Activated CD4-positive, alpha-beta T cell treated with anti-CD3 and anti-CD28 coated beads for 48 hours (primary cell): ENCODE measurements around the gene EHF.

ENCODE experiments used
- DNase-seq: peaks from one replicate; pipeline ENCODE4 v3.0.0-alpha.2; 2020

Gene EHF

DNA sequence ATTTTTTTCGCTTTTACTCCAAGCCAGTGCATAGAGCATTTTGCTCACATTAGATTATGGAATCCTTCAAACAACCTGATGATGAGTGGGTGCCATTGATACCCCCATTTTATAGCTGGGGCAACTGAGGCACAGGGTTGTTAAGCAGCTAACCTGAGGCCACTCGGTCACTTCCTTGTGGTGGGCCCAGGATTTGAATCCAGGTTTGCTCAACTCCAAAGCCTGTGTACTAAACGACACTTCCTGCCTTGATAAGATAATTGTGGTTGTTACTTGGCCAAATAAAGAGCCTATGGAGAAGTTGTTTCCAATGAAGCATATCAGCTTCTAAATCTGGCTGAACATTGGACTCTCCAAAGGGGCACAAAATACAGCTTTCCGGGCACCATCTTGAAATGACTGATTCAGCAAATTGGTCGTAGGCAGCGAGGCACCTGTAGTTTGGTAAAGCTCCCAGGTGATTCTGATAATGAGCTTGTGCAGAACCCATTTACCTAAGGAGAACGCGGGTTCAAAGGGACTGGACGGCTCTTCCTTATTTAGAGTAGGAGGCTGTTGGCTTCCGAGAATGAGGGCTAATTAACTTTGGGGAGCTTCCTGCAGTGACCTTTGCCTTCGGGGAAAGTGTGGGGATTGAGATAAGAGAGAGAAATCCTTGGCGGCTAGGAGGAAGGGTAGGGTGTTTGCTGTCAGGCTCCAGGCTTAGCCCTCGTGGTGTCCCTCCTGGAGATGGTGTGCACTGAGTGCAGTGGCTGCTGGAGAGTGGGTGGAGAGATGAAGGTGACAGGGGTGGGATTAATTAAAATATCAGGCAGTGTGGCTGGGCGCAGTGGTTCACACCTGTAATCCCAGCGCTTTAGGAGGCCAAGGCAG is 17.5 kb upstream of the EHF start:
- no peak for DNase-seq

DNA sequence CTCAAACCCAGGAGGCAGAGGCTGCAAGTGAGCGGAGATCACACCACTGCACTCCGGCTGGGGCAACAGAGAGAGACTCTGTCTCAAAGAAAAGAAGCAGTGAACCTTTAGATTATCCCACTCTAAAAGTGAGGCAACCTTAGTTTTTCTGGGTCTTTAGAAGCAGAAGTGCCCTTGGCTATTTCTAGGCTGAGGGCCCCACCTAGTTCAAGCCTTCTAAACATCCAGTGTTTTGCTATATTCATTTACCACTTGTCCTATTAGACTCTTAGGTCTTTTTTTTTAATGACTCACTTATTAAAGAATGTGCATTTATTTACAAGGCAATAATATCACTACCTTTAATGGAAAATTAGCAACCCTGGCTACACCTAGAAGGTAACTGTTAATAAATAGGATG is 16.7 kb upstream of the EHF start:
- DNase-seq: no peak

DNA sequence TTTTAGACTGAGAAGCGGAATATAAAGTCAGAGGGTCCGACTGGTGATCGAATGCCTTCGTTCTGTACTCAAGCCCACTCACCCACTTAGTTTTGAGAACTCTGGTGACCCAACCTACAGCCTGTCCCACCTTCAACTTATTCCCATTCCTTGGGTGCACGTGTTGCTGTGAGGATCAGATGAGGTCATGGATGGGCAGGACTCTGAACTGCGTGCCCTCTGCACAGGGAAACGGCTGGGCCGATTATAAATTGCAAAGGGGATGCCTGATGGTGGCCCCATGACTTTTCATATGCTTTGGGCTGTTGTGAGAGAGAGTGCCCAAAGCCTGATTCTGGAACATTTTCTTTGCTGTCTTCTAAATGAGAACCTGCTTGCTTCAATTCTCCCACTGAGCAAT is 16.0 kb upstream of the EHF start:
- DNase-seq: no peak

DNA sequence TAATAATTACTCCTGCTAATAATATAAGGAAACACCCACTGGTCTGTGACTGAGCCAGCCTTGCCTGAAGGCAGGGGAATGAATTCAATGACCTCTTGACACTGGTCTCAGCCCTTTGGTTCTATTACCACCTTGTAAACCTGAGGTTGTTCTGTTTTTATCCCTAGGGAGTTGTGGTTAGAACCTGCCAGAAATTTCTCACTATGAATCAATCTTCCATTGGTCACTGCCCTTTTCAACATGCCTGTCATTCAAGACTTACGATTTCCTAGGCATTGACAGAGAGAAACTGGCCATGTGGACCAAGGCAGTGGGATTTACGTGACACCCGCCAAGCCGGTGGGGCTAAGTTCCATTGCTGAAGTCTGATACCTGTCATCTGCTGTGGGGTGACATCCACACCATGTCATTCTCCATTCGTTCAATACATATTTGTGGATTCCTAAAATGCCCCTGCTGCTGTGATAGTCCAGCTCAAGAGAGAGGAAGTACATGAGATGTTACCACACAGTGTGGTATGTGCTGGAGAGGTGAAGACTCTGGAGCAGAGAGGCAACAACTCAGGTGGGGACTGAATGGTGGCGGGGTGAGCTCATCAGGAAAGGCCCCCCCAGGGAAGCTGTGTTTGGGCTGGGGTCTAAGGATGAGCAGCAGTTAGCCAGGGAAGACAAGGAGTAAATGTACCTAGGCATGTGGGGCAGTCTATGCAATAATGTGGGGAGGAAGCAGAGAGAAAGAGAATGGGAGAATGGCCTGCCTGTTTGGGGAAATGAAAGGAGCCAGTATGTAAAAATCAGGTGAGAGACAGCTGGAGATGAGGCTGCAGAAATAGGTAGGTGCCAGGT is 15.2 kb upstream of the EHF start:
- no peak for DNase-seq

DNA sequence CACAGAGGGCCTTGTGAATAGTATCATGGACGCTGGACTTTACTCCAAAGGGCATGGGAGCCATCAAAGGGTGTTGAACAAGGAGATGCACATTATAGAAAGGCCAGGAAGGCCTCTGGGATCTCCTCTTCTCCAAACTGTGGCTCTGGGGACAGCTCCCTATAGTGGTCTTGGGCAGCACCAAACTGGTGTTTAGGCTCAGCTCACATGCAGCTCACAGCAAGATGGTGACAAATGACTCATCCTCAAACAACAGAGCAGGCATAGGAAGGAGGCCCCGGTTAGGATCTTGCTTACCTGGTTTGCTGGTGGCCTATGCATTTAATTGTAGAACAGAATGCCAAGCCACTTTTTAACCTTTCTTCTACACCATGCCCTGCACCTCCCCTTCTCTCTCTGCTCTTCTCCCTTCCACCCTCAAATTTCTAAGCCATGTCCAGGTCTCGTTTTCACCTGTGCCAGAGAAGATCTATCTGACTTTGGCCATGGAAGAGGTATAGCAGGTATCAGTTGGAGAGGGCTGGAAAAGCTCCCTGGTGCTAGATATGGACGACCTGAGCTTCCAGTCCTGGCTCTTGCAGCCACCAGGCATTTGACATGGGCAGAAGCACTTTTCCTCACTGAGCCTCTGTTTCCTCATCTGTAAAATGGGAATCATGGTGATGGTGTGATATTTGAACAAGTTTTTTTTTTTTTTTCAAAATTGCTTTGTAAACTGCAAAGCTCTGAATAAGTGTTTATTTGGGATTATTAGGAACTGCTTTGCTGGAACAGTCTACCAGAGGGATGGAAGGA is 14.4 kb upstream of the EHF start:
- DNase-seq: no peak

DNA sequence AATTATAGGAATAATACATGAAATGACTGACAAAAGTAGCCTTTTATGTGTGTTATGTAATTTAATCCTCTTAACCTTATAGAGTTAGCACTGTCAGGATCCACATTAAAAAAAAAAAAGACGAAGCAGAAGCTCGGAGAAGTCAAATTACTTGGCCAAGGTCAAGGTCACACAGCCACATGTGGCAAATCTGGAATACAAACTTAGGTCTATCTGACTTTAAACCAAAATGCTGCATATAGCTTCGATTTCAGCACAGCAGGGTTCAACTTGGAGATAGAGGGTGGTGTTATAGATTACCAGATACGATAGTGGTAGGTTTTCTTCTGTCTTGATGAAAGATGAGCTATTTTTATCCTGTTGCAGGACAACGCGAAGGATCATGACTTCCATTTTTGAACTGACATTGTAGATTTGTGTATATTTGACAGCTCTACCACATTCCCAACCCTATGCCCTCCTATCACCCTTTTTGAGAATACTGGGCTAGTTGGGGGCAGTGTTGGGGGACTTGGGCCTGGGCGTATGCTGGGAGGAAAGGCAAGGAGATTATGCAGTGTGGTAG is 11.6 kb upstream of the EHF start:
- no peak for DNase-seq

DNA sequence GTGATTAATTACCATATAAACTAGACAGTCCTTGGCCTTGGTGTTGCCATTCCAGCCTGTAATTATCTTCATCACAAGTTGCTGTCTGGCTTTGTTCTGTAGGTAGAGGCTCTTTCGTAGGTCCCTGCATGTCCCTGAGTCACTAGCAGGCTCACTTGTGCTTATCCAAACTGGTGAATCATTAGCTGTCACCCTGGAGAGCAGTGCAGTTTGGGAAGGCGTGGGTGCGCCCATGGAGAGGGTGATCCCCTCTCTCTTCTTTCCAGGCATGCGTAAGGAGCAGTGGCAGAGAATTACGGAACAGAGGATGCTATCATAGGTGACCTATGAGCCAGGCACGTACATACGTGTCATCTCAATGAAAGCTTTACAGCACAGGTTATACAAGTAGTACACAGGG is 11.0 kb upstream of the EHF start:
- DNase-seq: no peak

DNA sequence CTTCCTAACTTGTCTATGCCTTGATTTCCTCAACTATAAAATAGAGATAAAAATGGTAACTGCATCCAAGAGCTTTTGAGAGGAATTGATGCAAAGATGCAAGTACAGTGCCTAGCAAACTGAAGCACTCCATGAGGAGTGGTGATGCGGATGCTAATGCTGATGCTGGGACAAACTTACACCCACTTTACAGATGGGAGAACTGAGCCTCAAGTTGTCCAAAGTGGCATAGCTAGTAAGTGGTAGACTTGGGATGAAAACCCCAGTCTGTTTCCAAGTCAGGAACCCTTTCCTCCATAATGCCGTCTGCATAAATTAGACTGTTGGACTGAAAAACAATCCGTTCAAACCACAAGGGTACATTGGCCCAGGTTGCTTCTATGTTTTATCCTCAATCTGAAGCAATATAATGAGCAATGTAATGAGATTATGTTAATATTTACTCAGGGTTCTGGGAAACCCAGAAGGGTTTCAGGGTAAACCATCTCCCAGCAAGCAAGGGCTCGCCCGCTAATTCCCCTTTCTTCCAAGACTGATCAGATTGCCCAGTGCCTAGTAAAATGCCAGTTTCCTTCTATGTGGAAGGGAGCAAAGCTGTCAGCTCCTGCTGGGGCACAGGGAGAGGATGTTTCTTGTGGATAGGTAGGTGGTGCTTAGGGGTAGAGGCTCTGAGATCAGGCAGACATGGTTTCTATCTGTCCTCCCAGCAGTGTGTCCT is 10.4 kb upstream of the EHF start:
- no peak for DNase-seq

DNA sequence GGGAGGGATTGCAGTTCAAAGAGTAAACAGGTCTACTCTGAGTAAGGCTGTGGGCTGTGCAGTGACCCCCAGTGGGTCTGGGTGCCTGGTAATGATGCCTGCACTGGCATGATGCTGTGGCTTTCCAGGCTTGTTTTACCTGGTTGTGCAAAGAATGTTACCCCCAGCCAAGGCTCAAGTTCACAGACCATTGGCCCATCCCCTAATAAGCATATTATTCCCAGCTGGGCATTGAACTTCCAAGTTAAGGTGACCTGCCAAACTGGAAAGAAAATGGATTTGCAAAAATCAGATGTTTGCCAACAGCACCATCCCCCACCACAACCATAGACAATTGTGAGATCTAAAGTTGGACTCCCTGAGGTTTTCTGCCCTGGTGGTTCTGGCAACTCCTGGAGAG is 7.9 kb upstream of the EHF start:
- no peak for DNase-seq

DNA sequence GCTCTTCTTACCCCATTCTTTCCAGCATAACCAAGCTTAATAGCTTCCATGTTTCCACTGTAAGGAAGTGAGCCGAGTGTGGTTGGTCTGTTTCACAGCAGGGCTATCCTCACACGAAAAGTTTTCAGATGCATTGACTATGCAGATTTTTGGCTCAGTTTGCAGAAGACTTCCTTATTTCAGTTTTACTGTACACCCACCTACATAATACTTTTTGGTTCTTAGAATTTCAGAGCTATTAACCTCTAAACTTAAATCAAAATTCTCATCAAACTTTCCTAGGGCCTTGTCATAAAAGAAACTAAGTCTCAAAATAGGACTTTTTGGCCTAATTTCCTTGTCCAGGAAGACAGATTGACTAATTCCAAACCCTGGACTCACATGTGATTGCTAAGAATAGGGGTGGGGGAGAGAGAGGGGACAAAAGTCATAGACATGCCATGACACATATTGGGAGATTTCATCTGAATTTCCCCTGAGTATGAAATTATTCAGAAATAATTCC is 7.3 kb upstream of the EHF start:
- DNase-seq: no peak

DNA sequence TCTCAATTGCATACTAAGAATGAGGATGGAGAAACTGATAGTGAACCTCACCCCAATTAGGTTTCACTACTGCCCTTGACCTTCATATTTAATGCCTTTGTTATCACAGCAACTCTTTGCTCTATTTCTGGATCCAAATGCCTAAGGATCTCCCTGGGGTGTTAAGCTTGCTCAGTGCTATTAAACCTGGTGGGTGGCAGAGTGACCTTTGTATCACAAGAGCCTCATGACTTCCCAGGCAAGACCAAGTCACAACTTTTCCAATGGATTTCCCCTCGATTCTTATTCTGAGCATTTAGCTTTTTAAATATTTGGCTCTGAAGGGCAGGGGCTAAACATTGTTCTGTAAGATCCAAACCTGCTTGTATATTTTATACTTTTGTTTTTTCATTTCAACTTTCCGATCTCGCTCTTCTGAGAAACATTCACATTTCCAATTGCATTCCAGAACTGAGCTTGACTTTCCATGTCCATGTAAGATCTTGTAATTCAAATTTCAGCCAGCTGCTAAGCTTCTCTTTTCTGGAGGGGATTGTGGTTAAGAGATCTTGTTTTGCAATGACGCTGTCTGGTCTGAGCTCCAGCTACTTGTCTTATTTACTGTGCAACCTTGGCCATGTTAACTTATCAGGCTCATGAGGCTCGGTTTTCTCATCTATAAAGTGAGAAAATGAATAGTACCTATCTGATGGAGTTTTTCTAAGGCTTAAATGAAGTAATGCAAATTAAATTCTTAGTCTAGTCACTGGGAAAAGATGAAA is 6.4 kb upstream of the EHF start:
- no peak for DNase-seq

DNA sequence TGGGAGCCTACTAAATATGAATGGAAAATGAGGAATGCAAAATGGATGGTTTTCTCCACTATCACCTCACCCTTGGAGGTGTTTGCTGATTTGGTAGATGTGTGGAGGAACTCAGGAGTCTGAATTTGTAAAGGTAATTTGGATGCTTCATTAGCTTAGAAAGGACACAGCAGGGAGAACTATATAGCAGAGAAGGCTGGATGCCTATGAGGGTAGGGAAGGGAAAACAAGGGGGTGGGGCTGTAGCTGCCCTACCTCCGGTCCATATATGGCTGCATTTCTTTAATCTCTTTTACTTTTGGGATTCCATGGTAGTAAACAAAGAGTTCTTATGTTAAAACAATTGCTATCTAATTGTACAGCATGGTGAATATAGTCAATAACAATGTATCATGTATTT is 4.8 kb upstream of the EHF start:
- no peak for DNase-seq

DNA sequence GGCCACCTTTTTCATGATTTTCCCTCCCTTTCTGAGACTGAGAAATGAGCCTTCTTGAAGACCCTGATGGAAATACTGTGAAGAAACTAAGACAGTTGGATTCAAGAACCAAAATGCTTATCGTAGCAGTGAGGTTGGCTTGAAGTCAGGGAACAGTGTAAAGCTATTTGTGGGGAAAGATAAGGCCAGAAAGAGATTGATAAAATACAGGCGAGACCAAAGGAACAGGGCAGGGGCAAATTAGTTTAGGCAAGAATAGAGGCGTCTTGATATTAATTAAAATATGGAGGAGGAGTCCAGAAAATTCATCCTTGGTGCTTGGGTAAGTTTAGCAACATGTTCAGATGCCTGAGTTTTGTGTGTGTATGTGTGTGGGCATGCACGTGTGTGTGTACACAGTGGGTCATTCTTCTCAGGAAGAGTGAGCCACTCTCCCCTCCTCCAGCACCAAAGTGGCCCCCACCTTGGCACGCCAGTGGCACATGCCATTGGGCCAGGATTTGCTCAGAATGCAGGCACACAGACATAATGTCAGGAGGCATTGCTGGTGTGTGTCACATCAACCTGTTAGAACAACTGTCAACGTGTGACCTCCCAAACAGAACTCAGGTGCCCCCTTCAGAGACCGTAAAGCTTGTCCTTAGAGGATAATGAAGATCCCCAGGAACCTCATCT is 3.9 kb upstream of the EHF start:
- DNase-seq: no peak

DNA sequence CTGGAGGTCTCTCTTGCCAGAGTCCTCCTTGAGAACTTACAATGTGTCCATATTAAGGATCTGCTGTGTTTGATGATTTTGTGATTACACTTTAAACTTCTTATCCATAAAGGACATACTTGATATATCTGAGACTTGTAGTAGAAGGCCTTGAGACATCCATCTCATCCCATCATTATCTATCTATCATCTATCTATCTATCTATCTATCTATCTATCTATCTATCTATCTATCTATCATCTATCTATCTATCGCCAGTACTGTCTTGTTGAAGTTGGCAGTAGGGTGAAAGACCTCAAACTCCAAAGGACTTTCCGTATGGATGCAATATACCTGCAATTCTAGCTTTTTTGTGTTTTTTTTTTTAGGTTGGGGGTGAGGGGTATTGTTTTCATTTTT is 2.5 kb upstream of the EHF start:
- DNase-seq: no peak

DNA sequence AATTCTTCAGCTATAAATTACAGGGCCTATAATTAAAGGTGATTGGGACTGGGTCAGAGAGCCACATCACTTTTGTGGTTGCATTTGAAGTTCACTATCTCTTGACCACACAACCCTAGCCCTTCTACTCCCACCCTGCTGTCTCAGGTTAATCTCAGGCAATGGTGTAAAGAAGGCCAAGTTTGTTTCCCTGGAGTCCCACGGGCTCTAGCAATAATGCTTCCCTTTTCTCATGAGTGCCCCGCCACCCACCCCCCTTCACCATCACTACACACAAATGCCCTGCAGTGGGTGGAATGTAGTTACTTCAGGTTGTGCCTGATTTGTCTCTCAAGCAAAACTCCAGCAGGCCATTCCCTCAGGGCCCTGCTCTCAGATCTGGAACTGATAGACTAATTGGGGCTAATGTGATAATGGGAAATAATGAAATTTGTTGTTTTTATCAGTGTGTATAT is 1.8 kb upstream of the EHF start:
- DNase-seq: no peak

DNA sequence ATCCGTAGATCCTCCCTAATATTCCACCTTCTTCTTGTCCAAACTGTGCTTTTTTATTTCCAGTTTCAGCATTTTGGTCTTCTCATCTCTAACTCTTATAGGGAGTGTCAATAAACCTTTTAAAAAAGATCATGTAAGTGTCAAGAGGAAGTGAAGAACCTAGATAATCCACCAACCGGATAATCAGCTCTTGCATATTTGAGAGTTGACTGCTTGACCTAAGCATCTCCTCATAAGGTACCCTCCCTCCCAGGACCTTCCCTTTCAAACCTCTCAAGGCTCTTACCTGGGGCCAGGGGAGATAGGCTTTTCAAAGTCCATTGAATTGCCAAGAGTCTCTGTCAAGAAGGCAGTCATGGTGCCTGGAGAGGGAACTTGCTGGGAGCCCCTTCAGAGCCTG is 691 bp upstream of the EHF start:
- DNase-seq: no peak

DNA sequence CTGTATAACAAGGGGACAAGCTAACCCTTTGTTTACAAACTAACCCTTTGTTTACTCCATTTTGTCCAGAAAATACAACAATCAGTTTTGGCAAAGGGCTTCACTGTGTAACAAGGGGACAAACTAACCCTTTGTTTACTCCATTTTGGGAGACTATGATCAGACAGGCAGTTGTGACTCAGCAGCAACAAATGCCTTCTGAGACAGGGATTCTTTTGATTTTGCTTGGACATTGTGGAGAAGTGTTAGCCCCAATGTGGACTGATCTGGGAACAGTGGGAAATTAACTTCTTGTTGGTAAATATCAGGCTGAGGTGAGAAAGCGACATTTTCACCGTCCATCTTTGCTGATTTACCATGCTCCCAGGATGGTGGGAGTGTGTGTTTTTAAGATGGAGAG is 983 bp downstream of the EHF start:
- DNase-seq: no peak

DNA sequence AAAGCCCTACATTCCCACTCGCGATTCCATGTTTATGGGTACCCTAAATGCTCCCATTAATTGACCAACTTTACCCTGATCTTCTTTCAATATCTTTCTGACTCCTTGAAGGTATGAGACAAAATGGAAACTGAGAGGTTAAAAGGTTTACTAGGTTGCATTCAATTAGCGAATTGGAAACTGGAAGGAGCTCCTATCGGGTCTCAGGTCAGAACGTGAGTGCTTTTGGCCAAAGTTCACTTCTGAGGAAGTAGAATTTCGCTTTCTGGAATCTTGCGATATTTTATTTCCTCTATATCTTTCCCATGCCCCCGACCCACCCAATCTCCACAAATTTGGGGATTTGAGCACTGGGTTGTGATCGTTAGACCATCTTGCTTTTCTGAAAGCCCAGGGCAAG is 2.6 kb downstream of the EHF start:
- no peak for DNase-seq

DNA sequence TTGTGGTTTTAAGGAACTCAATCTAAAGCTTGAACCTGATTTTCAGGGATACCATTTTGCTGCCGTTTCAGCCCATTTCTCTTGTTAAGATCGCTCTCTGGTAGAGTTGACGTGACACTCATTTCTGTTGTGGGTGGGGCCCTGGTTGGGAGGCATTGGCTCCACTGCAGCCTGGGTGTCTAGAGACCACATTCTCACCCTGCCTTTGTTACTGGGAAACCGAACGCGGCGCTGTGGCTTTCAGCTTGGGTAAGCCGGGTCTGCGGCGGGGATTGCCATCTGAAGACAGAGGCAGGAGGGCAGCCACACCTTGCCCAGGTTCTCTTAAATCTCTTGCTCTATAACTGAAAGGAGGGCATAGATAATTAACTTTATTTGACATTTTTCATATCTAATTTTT is 3.2 kb downstream of the EHF start:
- peak; percentile 23 for DNase-seq

DNA sequence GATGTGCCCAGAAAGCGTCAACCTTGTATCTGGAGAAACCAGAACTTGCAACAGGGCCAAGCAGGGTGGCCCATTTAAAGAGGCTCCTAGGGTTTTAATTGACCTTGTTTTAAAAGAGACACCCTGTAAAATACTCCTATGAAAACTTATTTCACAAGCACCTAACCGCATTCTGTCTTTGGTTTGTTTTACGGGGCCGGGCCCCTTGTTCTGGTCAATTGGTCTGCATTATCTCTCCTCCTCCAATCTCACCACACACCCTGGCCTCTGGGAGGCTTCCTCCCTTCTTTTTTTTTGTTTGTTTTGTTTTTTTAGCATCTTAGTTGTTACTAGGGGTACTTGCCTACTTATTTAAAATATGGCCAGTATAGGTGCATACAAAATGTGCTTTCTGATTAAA is 4.7 kb downstream of the EHF start:
- no peak for DNase-seq

DNA sequence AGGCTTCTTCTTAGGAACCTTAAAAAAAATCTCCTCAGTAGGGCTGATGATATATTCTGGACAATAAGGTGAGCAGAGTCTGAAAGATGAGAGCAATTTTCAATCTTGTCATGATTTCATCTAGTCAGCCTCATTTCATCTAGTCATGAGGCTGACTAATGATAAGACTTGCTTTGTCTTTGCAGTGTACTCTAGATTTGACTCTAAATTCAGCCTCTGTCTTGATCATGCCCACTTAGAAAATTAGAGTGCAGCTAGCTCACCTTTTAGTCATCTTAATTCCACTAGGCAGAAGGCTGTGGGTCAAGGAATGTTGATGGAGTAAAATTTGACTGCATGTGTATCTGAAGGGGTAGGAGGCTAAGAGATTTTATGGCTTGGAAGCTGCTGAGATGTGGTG is 5.5 kb downstream of the EHF start:
- no peak for DNase-seq
